ENCODE data around the gene MYOCD.

MYOCD gene

DNA sequence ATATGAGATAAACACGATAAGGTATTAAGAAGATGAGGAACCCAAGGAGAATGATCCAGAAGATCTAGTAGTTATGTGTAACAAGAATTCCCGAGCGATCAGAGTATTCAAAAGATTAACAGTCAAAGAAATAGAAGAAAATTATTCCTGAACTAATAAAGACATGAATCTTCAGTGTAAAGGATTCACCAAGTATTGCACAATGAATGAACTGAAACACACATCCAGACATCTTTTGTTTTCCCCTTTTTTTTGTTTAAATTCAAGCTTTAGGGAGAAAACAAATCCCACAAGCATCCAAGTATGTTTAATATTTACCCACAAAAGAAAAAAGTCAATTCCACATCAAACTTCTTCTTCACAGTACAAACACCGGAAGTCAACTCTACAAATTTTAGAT is 23.7 kb upstream of the MYOCD start:
- DNase-seq: no peak

DNA sequence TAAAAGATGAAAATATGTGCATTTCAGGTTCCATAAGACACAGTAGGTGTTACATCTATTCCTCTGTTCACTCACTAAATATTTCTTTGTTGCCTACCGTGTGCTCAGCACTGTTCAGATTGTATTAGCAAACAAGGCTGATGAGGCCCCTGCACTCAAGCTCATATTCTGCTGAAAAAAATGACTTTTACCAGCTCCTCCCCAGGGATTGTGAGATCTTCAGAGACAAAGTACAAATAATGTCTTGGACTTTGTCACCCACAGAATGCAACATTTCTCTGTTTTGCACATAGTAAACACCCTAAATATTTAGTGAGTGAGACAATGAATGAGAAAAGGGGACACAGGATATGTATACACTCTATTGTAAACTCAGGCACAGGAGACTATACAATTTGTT is 21.9 kb upstream of the MYOCD start:
- no peak for DNase-seq

DNA sequence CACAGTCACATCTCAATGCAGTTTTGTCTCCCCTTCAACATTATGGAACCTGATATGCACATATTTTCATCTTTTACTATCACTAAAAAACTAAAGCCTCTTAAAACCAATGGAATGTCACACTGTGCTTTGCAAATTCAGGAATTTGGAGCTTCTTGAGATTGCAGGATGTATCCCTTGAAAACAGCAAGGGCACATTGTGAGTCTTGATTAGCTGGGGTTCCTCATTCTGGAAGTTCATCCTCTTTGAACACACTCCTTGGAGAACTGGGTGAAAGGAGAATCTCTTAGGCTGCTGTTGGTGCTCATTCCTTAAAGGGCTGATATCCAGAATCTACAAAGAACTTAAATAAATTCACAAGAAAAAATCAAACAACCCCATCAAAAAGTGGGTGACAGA is 21.1 kb upstream of the MYOCD start:
- no peak for DNase-seq

DNA sequence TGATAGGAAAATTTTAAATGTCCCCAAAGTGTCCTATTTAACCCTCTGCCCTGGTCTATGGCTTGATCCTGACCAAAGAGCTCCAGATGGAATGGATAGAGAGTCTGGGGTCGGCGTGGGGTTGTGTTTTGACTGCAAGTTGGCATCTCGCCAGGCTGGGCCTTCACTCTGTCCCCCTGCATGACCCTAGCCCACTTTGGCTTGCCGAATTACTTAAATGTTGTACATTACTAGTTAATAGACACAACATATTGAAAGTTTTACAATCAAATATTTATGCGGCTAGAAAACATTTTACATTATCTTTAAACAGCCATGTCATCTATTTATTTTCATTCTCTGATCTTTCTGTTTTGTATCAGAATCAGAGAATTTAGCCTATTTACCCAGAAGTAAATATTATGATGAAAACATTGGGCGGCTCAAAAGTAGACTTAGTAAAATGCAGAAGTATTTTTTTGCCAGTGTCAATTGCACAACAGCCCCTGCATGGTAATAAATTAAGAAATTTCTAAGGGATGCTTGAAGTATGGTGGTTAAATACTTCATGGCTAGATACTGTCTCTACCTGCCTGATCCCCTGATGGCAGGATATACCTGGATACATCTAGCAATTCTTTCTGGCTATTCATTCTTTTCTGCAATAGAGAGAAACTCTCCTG is 18.8 kb upstream of the MYOCD start:
- no peak for DNase-seq

DNA sequence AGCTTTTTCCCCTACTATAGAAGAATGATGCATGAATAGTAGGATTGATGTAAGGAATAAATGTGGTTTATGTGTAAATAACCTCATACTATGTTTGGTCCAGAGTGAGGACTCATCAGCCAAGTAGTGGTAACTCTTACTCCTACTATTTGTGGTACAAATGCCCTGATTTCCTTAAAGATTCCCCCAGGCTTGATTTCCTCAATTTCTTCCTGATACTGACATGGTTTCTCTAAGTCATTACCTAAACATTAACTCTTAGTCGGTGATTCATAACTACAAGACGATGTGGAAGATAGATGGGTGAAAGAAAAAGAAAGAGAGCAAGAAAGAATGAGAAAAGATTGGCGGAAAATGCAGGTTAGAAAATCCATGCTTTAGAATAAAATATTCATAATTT is 17.2 kb upstream of the MYOCD start:
- no peak for DNase-seq

DNA sequence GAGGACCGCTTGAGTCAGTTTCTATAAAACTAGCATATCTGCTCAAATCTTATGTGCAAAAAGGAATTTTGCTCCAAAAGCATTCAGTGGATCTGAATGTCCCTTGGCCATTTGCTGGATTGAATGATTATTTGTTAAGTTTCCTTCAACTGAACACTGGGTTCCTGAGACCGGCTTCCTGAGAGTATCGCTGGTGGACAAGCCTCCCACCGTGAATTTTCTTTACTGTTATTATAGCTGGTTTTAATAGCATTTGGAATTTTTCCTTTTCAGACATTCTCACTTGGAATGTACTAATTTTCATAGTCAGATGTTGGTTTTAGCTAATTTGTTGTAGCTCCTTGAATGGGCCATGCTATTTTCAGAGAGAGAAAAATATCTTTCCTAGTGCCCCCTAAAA is 9.8 kb upstream of the MYOCD start:
- DNase-seq: no peak

DNA sequence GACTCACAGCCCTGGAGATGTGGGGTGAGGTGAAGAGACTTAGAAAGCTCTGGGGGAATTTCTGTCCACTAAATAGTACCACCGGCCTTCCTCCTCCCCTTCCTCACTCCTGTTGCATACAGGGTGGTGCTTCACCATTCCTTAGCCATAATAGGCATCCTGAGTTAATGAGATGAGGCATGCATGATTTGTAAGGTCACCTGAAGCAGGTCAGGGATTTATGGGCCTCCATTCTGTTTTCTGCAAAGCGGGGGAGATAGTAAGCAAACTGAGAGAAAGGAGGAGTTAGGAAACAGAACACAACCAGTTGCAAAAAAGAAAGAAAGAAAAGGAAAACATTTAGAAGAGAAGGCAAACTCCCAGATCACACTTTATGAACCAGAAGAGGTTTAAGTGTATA is 9.3 kb upstream of the MYOCD start:
- DNase-seq: no peak

DNA sequence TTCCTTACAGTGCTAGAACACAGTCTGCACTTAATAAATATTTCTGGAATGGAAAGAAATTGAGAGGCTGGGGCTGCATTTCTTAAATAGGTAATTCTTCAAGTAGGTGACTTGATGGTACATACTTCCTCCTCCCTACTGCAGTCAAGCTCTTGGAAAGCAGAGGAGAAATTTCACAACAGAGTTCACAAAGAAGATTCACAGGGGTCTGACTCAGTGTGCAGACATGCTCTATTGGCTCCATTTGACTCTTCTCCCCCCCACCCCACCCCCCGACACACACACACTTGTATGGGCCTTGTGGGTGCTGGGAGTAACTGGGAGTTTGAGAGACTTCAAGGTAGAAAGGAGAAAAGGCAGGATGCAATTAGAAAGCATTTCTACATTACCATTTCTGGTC is 6.2 kb upstream of the MYOCD start:
- no peak for DNase-seq

DNA sequence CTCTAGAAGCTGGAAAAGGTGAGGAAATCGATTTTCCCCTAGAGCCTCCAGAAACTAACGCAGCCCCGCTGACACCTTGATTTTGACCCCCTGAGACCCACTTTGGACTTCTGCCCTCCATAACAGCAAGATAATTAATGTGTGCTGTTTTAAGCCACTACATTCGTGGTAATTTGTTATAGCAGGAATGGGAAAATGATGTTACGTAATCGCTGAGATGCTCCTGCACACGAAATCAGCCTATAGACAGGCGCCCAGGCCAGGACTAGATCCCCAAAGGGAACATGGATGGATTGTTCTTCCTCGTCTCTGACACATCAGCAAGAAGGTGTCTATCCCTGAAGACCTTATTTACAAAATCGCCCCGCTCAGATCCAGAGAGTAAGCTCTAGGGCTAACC is 1.4 kb upstream of the MYOCD start:
- DNase-seq: no peak

DNA sequence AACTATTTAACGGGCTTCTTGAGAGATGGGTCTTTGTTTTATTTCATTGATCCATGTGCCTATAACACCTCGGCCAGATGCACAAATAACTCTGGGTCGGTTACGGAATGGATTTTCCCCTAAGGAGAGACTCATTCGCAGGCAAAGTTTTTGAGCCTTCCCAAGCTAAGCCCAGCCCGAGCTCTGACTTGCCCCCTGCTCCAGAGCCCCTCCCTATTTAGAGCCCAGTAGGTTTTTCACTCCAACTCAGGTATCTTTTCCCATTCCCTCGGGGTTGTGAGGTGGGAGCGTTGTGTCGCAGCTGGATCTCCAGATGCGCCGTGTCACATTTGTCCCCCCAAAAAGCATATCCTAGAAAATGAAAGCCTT is 812 bp upstream of the MYOCD start:
- DNase-seq: no peak

DNA sequence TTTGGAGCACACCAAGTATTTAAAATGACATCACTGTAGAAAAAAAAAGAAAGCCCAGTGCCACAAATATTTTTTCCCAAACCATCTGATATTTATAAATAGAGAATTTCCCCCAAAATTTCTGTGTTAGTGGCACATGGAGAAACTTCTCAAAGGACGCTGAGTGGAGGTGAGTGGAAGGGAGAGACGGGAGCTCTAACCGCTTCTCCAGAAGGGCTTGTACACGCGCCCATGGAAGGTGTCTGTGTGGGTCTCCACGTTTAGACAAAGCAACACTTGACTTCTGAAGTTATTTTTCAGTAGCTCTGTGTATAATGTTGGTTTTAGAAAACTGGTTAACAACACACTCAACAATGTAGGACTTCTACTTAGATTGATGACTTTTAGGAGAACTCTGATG is 1.0 kb downstream of the MYOCD start:
- no peak for DNase-seq

DNA sequence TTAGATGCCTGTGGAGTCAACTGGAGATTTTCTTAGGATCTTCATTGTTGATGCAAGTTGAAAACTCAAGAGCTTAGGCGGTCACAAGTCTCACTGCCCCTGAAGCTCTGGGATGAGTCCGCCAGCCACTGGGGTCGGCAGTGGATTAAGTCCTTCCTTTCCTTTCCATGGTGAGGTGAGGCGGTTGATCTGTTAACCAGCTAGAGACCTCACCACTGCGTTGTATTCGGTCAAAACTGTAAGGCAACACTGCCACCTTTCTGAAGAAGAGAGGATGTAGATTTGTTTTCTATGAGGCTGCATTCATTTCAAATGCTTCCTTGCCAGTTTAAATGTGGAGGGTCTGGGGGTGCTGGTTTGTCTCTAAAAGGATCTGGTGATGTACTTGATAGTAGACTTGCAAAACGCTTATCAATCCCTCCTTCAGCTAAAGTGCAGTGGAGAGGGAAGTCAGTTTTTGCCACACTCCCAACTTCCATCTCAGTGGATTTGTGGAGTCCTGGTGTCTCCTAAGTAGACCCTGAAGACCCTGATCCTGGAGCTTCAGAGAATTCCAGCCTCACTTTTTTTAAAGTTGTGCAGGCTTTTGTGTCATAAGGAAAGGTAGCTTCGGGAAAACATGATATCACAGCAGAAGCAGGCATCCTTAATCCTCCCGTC is 1.7 kb downstream of the MYOCD start:
- no peak for DNase-seq

DNA sequence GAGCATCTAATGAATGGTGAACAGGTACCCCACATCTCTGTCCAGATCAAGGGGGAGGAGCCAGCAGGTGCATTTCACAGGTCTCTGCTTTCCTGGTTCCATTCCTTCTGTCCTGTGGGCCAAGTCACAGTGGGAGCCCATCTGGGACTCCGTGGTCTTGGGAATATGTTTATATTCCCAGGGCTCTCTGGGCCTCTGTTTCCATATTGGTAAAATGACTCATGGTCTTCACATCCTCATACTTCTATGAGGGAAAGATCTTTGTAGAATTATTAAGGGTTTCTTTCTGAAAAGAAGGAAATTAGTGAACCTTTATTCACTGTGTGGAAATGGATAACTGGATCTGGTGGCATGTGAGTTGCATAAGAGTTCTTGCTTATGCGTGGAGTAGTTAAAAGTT is 6.2 kb downstream of the MYOCD start:
- no peak for DNase-seq

DNA sequence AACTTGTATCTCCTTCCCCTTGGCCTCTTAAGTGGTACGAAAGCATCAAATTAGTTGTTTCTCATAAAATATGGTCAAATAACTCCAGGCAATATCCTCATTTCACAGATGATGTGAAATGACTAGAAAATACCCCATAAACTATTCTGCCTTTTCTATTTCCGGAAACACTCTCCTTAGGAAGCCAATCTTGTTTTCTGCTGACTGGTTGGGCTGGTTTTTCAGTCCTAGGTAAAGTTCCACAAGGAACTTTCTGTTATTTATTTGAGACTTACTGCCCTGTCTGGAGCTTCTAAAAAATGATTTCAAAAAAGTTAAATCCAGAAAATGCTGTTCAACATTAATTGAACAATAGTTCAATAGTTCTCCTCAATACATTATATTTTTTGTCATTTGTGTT is 7.3 kb downstream of the MYOCD start:
- no peak for DNase-seq

DNA sequence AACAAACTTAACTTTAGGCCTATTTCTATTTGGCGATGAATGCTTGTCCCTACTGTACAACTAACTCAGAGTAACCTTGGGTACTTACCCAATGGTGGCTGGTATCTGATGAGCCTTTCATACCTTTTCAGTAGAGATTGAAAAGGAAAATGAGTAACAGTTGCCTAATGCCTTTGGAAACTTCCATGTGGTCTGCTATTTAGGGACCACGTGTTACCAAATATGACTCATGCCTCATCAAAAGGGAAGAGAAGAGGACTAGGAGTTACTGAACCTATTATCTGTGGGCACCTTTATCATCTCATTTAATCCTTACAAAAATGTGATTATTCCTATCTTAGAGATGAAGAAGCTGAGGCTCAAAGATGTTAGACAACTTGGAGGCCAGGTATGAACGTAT is 8.1 kb downstream of the MYOCD start:
- no peak for DNase-seq

DNA sequence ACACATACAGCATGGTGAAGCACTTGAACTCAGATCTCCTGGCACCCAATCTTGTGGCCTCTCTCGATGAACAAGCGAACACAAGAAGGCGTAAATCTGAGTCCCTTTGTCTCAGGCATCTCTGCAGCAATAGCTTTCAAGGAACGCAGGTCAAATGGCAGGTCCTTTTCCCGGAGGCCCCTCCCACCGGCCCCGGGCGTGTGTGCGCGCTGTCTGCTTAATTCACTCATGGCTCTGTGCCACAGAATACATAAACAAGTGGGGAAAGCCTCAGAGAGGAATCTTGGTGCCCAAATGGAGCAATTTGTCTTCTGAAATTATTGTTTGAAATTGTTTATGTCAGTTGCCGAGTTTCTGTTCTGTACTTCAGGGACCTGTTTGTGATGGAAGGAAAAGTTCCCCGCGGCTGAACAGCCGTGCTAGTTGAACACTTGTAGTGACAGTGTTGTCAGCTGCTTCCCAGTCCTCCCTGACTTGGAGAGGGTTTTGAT is 14.8 kb downstream of the MYOCD start:
- no peak for DNase-seq

DNA sequence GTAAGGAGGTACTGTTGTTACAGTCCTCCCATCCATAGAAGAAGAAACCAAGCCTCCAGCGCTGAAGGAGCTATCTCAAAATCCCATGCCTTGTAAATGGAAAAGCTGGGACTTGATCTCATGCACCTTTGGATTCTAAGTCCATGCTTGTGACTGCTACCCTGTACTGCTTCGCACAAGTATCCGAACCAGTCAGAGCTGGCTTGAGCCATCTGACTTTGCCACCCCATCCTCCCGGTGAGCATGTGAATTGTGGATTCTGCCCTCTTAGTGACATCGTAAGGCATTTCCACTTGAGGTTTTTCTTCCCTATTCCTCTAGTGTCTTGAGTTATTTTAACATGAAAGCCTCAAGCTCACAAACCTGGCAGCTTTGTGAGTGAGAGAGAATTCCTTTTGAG is 15.3 kb downstream of the MYOCD start:
- no peak for DNase-seq

DNA sequence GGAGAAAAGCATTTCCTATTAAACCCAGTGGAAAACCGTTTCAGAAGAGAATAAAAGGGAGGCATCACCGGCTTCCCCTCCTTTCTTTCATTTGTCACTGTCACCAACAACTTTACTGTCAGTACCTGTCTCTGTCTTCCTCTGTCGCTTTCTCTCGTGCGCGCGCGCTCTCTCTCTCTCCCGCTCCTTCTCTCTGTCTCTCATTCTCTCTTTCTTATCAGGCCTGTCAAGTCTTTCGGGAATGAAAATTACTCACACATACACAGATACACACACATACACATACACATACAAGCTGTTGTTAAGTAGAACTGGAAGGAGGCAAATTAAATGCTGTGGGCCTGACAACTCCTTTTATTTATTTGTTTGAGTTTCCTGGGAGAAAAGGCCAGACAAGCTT is 17.6 kb downstream of the MYOCD start:
- DNase-seq: no peak

DNA sequence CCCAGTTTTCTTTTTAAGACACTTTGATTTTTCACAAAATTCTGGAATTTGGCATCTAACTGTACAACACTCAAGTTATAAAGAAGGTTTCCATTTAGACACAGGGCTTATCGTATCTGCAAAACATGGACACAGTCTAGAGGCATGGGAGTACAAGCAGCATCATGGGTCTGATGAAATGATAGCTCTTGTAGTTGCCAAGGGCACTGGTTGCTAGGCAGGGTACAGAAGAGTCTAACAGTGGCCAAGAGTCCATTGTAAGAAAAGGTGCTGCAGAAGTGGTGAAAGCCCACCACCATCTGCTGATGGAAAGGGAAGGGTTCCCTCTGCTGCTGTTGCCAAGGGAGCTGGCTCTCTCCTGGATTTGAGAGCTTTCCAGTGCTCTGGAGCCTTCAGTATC is 20.8 kb downstream of the MYOCD start:
- no peak for DNase-seq

DNA sequence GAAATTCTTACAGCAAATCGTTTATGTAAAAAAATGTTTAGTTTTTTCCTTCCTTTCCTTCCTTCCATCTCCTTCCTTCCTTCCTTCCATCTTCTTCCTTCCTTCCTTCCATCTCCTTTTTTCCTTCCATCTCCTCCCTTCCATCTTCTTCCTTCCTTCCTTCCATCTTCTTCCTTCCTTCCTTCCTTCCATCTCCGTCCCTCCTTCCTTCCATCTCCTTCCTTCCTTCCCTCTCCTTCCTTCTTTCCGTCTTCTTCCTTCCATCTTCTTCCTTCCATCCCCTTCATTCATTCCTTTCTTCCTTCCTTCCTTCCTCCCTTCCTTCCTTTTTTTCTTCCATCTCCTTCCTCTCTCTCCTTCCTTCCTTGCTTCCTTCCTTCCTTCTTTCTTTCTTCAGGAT is 22.7 kb downstream of the MYOCD start:
- DNase-seq: no peak

DNA sequence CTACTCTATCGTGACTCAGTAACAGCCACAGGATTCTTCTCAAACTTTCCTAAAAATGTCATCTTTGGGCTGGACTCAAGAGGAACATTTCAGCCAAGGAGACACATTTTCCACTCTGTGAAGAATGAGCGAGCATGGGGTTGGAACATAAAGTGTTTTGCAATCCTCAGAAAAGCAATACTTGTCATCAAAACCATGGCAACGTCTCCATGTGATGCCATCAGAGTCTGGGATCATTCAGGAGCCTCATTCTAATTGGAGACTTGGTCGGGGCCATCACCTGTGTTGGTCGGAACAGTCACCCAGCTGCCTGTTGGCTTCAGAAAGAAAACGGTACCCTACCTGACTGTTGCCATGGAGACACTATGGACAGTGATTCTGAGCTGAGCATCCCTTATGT is 25.5 kb downstream of the MYOCD start:
- no peak for DNase-seq

DNA sequence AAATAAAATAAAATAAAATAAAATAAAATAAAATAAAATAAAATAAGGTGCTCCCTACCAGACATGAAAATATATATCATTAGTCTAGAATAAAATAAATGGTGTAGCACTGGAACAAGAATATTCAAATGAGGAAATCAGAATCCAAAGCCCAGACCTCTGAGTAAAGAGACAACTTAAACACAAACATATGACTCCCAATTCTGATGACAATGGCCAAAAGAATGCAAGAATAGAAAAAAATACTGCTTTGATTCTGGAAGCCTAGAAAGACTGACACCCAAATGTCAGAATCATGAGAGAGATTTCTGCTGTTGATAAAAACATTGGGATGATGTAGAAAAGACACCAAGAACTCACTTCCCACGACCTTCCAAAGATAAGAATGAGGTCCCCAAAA is 27.9 kb downstream of the MYOCD start:
- DNase-seq: no peak

DNA sequence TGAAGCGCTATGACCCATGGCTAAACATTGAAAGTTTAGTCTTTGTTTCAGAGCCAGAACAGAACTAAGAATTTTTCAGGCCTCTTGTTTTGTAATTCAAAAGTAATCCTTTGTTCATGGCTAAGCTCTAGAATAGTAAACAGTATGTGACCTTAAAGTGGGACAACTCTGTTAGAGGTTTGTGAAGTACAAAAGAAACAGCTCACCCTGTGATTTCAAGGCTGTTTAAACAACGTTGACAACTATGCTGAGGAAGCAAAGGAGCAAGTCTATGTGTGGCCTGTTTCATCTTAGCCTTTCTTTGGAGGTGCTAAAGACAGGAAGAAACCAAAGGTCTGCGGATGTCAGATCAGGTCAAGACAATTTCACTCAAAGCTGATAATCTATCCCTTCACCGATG is 40.4 kb downstream of the MYOCD start:
- DNase-seq: no peak

DNA sequence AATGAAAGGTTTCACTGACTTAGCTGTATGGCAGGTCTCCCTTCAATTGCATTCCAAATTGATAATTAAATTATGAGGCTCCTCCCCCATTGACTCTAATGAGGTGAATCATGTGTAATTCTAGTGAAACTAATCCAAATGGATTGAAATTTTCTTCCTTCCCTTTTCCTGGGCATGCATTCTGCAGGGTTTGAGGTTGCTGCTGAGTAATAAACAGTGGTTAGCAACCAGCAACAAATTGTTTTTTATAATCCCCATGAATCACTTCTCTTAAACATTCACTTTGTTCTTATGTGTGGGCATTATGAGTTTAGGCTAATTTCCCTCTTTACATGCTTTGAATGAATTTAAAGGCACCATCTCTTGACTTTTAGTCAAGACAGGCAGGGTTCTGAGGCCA is 43.4 kb downstream of the MYOCD start:
- DNase-seq: no peak

DNA sequence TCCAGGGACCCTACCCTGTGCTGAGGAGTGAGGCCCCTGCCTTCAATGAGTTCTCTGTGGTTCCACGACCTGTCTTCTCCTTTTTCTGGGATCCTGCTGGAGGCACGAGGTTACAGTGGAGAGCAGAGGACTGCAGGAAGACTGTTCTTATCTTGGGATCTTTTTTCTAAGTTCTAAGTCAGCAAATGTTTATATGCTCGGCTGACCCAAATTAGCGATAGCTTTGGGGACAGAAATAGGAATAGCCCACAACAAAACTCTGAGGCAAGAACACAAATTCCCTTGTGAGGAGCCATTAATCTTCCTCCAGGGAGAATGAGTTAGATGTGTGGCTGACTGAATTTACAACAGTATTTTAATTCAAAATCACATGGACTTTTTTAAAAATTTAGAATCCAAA is 46.7 kb downstream of the MYOCD start:
- no peak for DNase-seq
